ENCODE data around the gene WARS2.
A peak's percentile ranks its signal among the peaks of the same experiment; 100 is the strongest.
"Not testable (repeated sequence)": the region's sequence is repeated elsewhere in the genome, so short reads cannot be mapped to it uniquely, and the experiment has no call there.

The WARS2 gene
- long read RNA-seq, donor 1, partial matches to known transcripts, result 0 of 6 reads
- long read RNA-seq, donor 1, other reads (novel, unspliced or antisense), result 0 of 6 reads
- long read RNA-seq, donor 2, partial matches to known transcripts, result 0 of 4 reads
- long read RNA-seq, donor 2, other reads (novel, unspliced or antisense), result 0 of 4 reads
- long read RNA-seq, donor 3, partial matches to known transcripts, result 0 of 4 reads
- long read RNA-seq, donor 3, other reads (novel, unspliced or antisense), result 0 of 4 reads
- long read RNA-seq, donor 4, partial matches to known transcripts, result 0 of 5 reads
- long read RNA-seq, donor 4, other reads (novel, unspliced or antisense), result 0 of 5 reads
- long read RNA-seq, donor 5, transcript WARS2-201 (6 exons, 2,800 nt), result major isoform, 7 of 8 reads
- long read RNA-seq, donor 5, partial matches to known transcripts, result 0 of 8 reads
- long read RNA-seq, donor 5, other reads (novel, unspliced or antisense), result 0 of 8 reads
- long read RNA-seq, donor 6, partial matches to known transcripts, result 0 of 6 reads
- long read RNA-seq, donor 6, other reads (novel, unspliced or antisense), result 0 of 6 reads
- long read RNA-seq, donor 7, transcript WARS2-201 (6 exons, 2,800 nt), result major isoform, 5 of 6 reads
- long read RNA-seq, donor 7, partial matches to known transcripts, result 0 of 6 reads
- long read RNA-seq, donor 7, other reads (novel, unspliced or antisense), result 0 of 6 reads
- long read RNA-seq, donor 8, transcript WARS2-201 (6 exons, 2,800 nt), result major isoform, 5 of 5 reads
- long read RNA-seq, donor 8, partial matches to known transcripts, result 0 of 5 reads
- long read RNA-seq, donor 8, other reads (novel, unspliced or antisense), result 0 of 5 reads

DNA sequence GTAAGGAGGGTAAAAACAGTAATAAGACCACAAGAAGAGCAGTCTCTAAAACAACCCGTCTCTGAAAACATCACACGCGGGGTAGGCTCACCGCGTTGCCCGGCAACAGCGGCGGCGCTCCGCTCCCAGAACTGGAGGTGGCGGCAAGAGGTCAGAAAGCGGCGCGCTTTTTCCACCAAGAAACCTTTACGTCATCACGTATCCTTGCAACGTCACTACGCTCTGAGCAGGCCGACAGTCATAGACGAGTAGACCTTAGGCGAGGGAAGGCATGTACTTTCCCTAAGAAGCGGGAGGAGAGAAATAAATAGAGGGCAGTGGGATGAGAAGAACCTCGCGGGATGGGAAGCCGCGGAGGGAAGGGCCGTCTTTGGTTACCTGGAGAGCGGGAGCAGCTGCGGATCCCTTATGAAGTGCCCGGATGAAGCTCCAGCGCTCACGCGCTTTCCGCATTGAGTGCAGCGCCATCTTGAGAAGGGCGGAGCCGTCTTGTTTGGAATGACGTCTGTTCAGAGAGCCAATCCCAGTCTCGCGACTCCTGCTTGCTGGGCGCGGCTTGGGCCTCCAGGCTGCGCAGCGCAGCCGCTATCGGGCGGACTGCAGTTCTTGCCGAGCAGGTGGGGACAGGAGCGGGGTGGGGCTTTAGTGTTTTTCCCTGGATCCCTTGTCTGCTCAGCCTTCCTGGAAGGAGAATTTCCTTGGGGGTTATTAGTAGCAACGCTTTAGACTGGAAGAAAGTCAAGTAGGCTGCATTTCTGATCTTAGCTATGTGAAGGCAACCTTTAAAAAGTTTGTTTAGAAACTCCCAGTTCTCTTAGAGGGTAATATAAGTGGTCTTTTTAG lies at the start of gene WARS2:
TSS of gene WARS2 (minus strand) at position 477 of the 843 bp plus-strand sequence. CDS start at position 468, 9 bp downstream.
- DNase-seq, result peak; percentile 99

DNA sequence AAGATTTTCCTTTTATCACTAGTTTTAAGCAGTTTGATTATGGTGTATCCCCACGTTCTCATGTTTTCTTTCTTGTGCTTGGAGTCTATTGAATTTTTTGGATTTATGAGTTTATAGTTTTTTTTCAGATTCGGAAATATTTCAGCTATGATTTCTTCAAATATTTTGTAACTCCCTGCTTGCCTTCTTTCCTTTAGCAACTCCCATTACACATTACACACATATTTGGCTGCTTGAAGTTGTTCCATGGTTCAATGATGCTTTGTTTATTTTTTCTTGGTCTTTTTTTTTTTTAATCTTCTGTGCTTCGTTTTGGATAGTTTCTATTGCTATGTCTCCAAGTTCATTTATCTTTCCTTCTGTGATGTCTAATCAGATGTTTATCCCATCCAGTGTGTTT lies 48.5 kb upstream of the WARS2 start:
- no peak for DNase-seq

- no peak for DNase-seq
These were observed 47.0 kb upstream of the WARS2 start for GRCh38 chr1:119187416-119187815.

DNA sequence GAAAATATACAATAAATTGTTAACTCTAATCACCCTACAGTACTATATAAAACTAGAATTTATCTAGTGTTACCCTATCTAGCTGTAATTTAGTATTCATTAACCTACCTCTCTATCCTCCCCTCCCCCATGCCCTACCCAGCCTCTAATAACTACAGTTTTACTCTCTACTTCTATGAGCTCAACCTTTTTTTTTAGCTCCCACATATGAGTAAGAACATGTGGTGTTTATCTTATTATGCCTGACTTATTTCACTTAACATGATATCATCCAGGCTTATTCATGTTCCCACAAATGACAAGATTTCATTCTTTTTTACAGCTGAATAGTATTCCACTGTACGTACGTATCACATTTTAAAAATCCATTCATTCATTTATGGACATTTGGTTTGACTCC lies 46.0 kb upstream of the WARS2 start:
- no peak for DNase-seq

- no peak for DNase-seq
These were observed 44.5 kb upstream of the WARS2 start for GRCh38 chr1:119184972-119185371.

- no peak for DNase-seq
These were observed 40.8 kb upstream of the WARS2 start for GRCh38 chr1:119181218-119181617.

DNA sequence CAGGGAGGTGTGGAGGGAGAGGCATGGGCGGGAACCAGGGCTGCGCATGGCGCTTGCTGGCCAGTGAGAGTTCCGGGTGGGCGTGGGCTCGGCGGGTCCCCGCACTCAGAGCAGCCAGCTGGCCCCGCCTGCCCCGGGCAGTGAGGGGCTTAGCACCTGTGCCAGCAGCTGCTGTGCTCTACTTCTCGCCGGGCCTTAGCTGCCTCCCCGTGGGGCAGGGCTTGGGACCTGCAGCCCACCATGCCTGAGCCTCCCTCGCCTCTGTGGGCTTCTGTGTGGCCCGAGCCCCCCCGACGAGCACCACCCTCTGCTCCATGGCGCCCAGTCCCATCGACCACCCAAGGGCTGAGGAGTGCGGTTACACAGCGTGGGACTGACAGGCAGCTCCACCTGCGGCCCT lies 38.6 kb upstream of the WARS2 start:
- no peak for DNase-seq

GRCh38 chr1:119172927-119173326 lies 32.5 kb upstream of the WARS2 start:
- DNase-seq, result not testable (repeated sequence)

DNA sequence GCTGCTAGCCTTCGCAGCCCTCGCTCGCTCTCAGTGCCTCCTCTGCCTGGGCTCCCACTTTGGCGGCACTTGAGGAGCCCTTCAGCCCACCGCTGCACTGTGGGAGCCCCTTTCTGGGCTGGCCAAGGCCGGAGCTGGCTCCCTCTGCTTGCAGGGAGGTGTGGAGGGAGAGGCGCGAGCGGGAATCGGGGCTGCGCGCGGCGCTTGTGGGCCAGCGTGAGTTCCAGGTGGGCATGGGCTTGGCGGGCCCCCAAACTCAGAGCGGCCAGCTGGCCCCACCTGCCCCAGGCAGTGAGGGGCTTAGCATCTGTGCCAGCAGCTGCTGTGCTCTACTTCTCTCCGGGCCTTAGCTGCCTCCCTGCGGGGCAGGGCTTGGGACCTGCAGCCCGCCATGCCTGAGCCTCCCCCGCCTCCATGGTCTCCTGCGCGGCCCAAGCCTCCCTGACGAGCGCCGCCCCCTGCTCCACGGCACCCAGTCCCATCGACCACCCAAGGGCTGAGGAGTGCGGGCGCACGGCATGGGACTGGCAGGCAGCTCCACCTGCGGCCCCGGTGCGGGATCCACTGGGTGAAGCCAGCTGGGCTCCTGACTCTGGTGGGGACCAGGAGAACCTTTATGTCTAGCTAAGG lies 31.0 kb upstream of the WARS2 start:
- not testable (repeated sequence) for DNase-seq

- DNase-seq, result no peak
These were observed 22.9 kb upstream of the WARS2 start for GRCh38 chr1:119163396-119163795.

- DNase-seq, result no peak
These were observed 20.4 kb upstream of the WARS2 start for GRCh38 chr1:119160866-119161265.

DNA sequence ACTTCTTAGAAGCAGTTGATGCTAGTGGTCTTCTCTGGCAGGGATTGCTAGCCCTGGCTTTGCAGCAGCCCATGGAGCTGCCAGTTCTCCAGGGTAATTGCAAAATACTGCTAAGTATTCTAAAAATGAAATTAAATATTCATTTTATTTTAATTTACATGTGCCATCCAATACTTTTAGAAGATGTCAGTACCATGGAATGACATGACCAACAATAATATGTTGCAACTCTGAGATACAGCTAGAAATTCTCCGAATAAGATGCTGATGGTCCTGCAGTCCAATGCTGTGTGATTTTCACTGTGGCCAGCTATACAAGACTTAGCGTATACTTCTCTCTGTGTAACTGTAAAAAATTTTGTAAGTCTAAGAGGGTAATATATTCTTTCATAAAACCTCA lies 20.0 kb upstream of the WARS2 start:
- DNase-seq, result no peak

DNA sequence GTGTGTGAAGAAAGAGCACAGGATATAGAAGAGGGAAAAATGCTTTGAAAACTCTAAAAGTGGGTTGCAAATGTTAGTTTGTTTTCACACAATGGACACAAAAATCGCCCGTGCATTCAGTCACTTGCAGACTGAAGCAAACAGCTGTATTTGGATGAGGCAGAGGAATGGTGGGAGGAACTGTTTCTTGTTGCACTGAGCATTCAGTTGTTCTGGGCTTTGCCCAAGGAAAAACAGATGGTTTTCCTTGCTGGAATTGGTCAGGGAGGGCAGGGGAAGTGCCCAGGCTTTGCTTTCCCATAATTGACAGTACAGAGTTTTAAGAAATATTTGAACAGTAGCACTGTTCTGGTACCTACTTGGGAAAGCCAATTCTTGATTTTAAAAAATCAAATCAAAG lies 19.5 kb upstream of the WARS2 start:
- DNase-seq, result no peak

GRCh38 chr1:119159111-119159510 lies 18.7 kb upstream of the WARS2 start:
- DNase-seq, result no peak

- DNase-seq, result not testable (repeated sequence)
These were observed 16.3 kb upstream of the WARS2 start for GRCh38 chr1:119156761-119157160.

- not testable (repeated sequence) for DNase-seq
These were observed 14.6 kb upstream of the WARS2 start for GRCh38 chr1:119155069-119155468.

- no peak for DNase-seq
These were observed 9.7 kb upstream of the WARS2 start for GRCh38 chr1:119150150-119150549.

GRCh38 chr1:119147661-119148090 lies 7.2 kb upstream of the WARS2 start:
- DNase-seq, result no peak

DNA sequence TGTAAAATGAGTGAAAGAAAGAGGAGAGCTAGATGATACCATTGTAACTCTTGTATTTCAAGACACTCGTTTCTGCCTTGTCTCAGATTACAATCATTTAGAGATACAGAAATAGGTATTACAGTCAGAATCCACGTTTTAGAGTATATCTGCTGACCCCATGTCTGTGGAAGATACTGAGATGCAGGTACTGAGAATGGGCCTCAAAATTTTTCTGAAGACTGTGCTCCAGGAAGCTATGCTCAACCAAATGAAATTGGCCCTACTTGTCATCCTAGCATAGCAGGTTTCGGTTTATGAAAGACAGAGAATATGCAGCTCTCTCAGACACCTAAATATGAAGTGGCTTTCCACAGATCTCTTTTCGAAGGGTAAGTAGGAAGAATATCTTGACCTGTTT lies 6.0 kb upstream of the WARS2 start:
- no peak for DNase-seq

- DNase-seq, result no peak
These were observed 4.4 kb upstream of the WARS2 start for GRCh38 chr1:119144813-119145212.

DNA sequence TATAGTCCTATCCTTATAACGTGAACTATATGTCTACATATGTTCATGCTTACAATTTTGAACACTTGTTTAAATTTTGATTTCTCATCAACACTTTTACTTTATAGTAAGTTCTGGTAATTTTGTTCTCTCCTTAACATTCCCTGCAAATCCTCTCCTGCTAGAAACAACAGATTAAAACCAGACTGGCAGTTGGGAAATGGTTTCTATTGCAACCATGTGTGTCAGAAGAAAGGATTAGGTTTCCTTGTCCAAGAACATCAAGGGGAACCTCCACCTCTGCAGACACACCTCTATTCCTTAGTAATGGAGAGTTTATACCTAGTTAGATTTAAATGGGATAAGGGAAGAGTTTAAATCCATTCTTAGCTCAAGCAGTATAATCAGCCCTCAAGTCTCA lies 3.3 kb upstream of the WARS2 start:
- no peak for DNase-seq

DNA sequence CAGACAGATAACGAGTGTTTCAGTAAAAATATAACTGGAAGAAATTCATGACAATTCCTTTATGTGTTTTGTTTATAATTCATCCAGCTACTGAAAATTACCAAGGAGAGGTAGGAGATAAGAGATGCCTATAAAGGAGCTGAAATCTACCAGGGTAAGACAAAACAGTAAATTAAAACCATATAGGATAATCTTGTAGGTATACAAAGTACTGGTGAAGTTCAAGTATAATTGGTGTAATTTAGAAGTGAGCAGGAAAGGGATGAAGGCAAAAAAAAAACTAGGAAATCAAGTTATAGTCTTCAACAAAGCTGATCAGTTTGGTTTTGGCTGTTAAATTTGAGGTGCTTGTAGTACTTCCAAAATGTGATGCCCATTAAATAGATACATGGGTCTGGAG lies 1.2 kb upstream of the WARS2 start:
- DNase-seq, result no peak

All from right kidney (tissue), 9 donors.